Measurements from ENCODE around the gene MYO19.
"Not testable (repeated sequence)": the region's sequence is repeated elsewhere in the genome, so short reads cannot be mapped to it uniquely, and the experiment has no call there.

The MYO19 gene

GRCh38 chr17:36533935-36534839 lies 481 bp downstream of the MYO19 start:
- DNase-seq (ENCODE audit: low spot score): peak; percentile 82

- DNase-seq (ENCODE audit: low spot score): no peak
Measured at GRCh38 chr17:36532435-36532975, 2.2 kb downstream of the MYO19 start.

- DNase-seq (ENCODE audit: low spot score): no peak
Measured at GRCh38 chr17:36529121-36529520, 5.5 kb downstream of the MYO19 start.

- DNase-seq (ENCODE audit: low spot score): no peak
Measured at GRCh38 chr17:36527621-36528250, 6.9 kb downstream of the MYO19 start.

- no peak for DNase-seq (ENCODE audit: low spot score)
Measured at GRCh38 chr17:36525888-36526287, 8.8 kb downstream of the MYO19 start.

- no peak for DNase-seq (ENCODE audit: low spot score)
Measured at GRCh38 chr17:36525113-36525512, 9.6 kb downstream of the MYO19 start.

GRCh38 chr17:36524428-36524876 lies 10.2 kb downstream of the MYO19 start:
- DNase-seq (ENCODE audit: low spot score): no peak

- no peak for DNase-seq (ENCODE audit: low spot score)
Measured at GRCh38 chr17:36523113-36523512, 11.6 kb downstream of the MYO19 start.

- no peak for DNase-seq (ENCODE audit: low spot score)
Measured at GRCh38 chr17:36515837-36516236, 18.8 kb downstream of the MYO19 start.

- DNase-seq (ENCODE audit: low spot score): no peak
Measured at GRCh38 chr17:36514856-36515255, 19.8 kb downstream of the MYO19 start.

- DNase-seq (ENCODE audit: low spot score): no peak
Measured at GRCh38 chr17:36512641-36513040, 22.0 kb downstream of the MYO19 start.

- DNase-seq (ENCODE audit: low spot score): no peak
Measured at GRCh38 chr17:36511216-36511615, 23.5 kb downstream of the MYO19 start.

- no peak for DNase-seq (ENCODE audit: low spot score)
Measured at GRCh38 chr17:36510636-36511035, 24.0 kb downstream of the MYO19 start.

- no peak for DNase-seq (ENCODE audit: low spot score)
Measured at GRCh38 chr17:36509272-36509985, 25.2 kb downstream of the MYO19 start.

GRCh38 chr17:36508439-36508838 lies 26.2 kb downstream of the MYO19 start:
- not testable (repeated sequence) for DNase-seq (ENCODE audit: low spot score)

- no peak for DNase-seq (ENCODE audit: low spot score)
Measured at GRCh38 chr17:36507266-36507665, 27.4 kb downstream of the MYO19 start.

- DNase-seq (ENCODE audit: low spot score): no peak
Measured at GRCh38 chr17:36506831-36507230, 27.8 kb downstream of the MYO19 start.

- DNase-seq (ENCODE audit: low spot score): no peak
Measured at GRCh38 chr17:36506249-36506826, 28.3 kb downstream of the MYO19 start.

- no peak for DNase-seq (ENCODE audit: low spot score)
Measured at GRCh38 chr17:36505171-36505570, 29.5 kb downstream of the MYO19 start.

- DNase-seq (ENCODE audit: low spot score): no peak
Measured at GRCh38 chr17:36504156-36504545, 30.5 kb downstream of the MYO19 start.

GRCh38 chr17:36503456-36504155 lies 31.1 kb downstream of the MYO19 start:
- DNase-seq (ENCODE audit: low spot score): no peak
